Measurements from ENCODE around the gene SEC16A. TPM values are rescaled to one million over a fixed set of nuclear protein-coding genes. Genes with fewer than 3 reads are reported as not detected.

The SEC16A gene
- total RNA-seq, 2 experiments from 2014 or later, result 23.7 to 60.1 TPM

GRCh38 chr9:136419092-136419420 lies 63.8 kb downstream of the SEC16A start:
- intact Hi-C loops (cut with micrococcal nuclease; ENCODE audit: unreplicated experiment), result no loop called here
- H3K27ac ChIP-seq (ENCODE audit: low read depth, low read length, poor library complexity, severe bottlenecking), result no peak overlapping the region
- DNase-seq (ENCODE audit: low spot score), result no peak
- no peak overlapping the region for H3K4me2 ChIP-seq (ENCODE audit: low read length)
- H3K4me1 ChIP-seq (ENCODE audit: insufficient read depth, low read length, poor library complexity, severe bottlenecking), result no peaks in the 10 kb centered on the region
- no peak overlapping the region for H2AFZ ChIP-seq (ENCODE audit: low read length)
- ChIA-PET CTCF (ENCODE audit: unreplicated experiment) (no interaction called here), POLR2A (interaction anchor here (0.6 kb wide), 1 partner anchor 554 kb away, joined by 5 read pairs; no protein-coding TSS in a partner anchor)
- H3K9me3 ChIP-seq (ENCODE audit: low read length), result no peaks in the 10 kb centered on the region
- H3K4me3 ChIP-seq (ENCODE audit: low read depth, low read length, poor library complexity, severe bottlenecking), result no peak overlapping the region
- no peaks in the 10 kb centered on the region for H3K79me2 ChIP-seq (ENCODE audit: insufficient read depth, low read depth, low read length)
- no peak for TF ChIP-seq CTCF (conservative IDR thresholded peaks at IDR 0.05; ENCODE audit: low read length)
- TF ChIP-seq EZH2phosphoT487 (IDR thresholded peaks at IDR 0.05; ENCODE audit: borderline replicate concordance, low read depth, low read length), result no peak
- BruUV-seq (replicated peaks), result no TSS peak
- no peaks in the 10 kb centered on the region for H3K9me2 ChIP-seq (ENCODE audit: insufficient read depth, low read length)
- peaks cover 95% of the 10 kb centered on the region for H3K36me3 ChIP-seq (ENCODE audit: insufficient read depth, low read length)
- H4K20me1 ChIP-seq (ENCODE audit: insufficient read depth, low read length), result no peaks in the 10 kb centered on the region

- TF ChIP-seq EZH2phosphoT487 (IDR thresholded peaks at IDR 0.05; ENCODE audit: borderline replicate concordance, low read depth, low read length), result no peak
- TF ChIP-seq CTCF (conservative IDR thresholded peaks at IDR 0.05; ENCODE audit: low read length), result no peak
- Histone ChIP-seq H3K9me2 (ENCODE audit: insufficient read depth, low read length) (no peaks in the 10 kb centered on the region), H3K36me3 (ENCODE audit: insufficient read depth, low read length) (peaks cover 95% of the 10 kb centered on the region), H4K20me1 (ENCODE audit: insufficient read depth, low read length) (no peaks in the 10 kb centered on the region), H3K9me3 (ENCODE audit: low read length) (no peaks in the 10 kb centered on the region), H3K4me1 (ENCODE audit: insufficient read depth, low read length, poor library complexity, severe bottlenecking) (no peaks in the 10 kb centered on the region), H3K79me2 (ENCODE audit: insufficient read depth, low read depth, low read length) (no peaks in the 10 kb centered on the region), H3K4me3 (ENCODE audit: low read depth, low read length, poor library complexity, severe bottlenecking) (no peak overlapping the region), H3K27ac (ENCODE audit: low read depth, low read length, poor library complexity, severe bottlenecking) (no peak overlapping the region), H3K4me2 (ENCODE audit: low read length) (no peak overlapping the region), H2AFZ (ENCODE audit: low read length) (no peak overlapping the region)
- no peak for DNase-seq (ENCODE audit: low spot score)
- intact Hi-C loops (cut with micrococcal nuclease; ENCODE audit: unreplicated experiment), result no loop called here
- POLR2A ChIA-PET, result no interaction called here
- no TSS peak for BruUV-seq (replicated peaks)
- CTCF ChIA-PET (ENCODE audit: unreplicated experiment), result no interaction called here
These were observed 64.4 kb downstream of the SEC16A start for GRCh38 chr9:136418182-136419091.

- TF ChIP-seq CTCF (conservative IDR thresholded peaks at IDR 0.05; ENCODE audit: low read length), result no peak
- no peak for TF ChIP-seq EZH2phosphoT487 (IDR thresholded peaks at IDR 0.05; ENCODE audit: borderline replicate concordance, low read depth, low read length)
- intact Hi-C loops (cut with micrococcal nuclease; ENCODE audit: unreplicated experiment), result no loop called here
- Histone ChIP-seq H2AFZ (ENCODE audit: low read length) (no peak overlapping the region), H4K20me1 (ENCODE audit: insufficient read depth, low read length) (no peaks in the 10 kb centered on the region), H3K79me2 (ENCODE audit: insufficient read depth, low read depth, low read length) (peaks cover 10% of the 10 kb centered on the region), H3K9me3 (ENCODE audit: low read length) (no peaks in the 10 kb centered on the region), H3K9me2 (ENCODE audit: insufficient read depth, low read length) (no peaks in the 10 kb centered on the region), H3K4me3 (ENCODE audit: low read depth, low read length, poor library complexity, severe bottlenecking) (no peak overlapping the region), H3K4me1 (ENCODE audit: insufficient read depth, low read length, poor library complexity, severe bottlenecking) (peaks cover 4% of the 10 kb centered on the region), H3K27ac (ENCODE audit: low read depth, low read length, poor library complexity, severe bottlenecking) (no peak overlapping the region), H3K36me3 (ENCODE audit: insufficient read depth, low read length) (peaks cover 95% of the 10 kb centered on the region), H3K4me2 (ENCODE audit: low read length) (no peak overlapping the region)
- BruUV-seq (replicated peaks), result no TSS peak
- POLR2A ChIA-PET, result no interaction called here
- no peak for DNase-seq (ENCODE audit: low spot score)
- CTCF ChIA-PET (ENCODE audit: unreplicated experiment), result no interaction called here
These were observed 65.9 kb downstream of the SEC16A start for GRCh38 chr9:136416914-136417313.

All from OCI-LY7 (cell line).